ENCODE results near the gene EGFL8. TPM values are rescaled to one million over a fixed set of nuclear protein-coding genes. Genes with fewer than 3 reads are reported as not detected.
"Not testable (repeated sequence)": the region's sequence is repeated elsewhere in the genome, so short reads cannot be mapped to it uniquely, and the experiment has no call there.

Gene EGFL8
- total RNA-seq, 1 experiment from 2014 or later: 4.3 TPM

DNA sequence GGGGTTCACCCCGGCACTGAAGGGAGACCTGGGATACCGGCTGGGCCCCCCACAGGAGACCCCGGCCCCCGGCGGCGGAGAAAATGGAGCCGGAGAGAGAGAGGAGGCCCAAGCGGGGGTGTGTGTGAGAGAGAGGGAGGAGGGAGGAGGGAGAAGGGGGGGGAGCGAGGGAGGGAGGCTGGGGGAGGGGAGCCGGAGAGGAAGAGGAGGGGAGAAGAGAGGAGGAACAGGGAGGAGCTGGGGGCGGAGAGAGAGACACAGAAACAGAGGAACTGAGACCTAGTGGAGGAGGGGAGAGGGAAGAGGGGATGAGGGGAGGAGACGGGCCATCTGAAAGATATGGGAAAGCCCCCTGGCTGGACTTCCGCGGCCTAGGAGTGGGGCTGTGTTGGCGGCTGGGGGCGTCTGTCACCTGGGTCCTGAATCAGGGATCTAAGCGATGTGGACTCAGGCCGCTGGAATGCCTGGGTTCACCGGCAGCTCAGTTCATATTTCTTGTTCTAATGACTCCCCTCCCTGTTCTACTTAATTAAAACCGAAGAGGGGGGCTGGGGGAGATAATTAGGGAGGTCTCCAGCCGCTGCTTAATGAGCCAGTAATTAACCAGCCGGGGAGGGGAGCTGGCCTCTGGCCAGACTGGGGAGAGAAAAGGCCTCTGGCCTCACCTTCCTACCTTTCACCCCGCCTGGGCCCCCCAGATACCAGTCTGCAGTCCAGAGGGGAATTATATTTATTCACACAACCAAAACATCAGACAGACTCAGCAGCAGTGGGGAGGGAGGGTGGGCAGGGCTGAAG is 25.9 kb downstream of the EGFL8 start, which contains the start of gene PBX2:
TSS of gene PBX2 (minus strand) at position 149 of the 798 bp plus-strand sequence. CDS start 287 bp downstream, outside the sequence.
- DNase-seq: peak; percentile 94
- H3K4me3 ChIP-seq (ENCODE audit: insufficient read depth, low read depth, low read length): peak within 1 kb of the TSS; percentile 66
- no peaks in the 10 kb centered on the region for H3K27me3 ChIP-seq (ENCODE audit: control insufficient read depth, insufficient read depth, low read length)
- H3K36me3 ChIP-seq (replicated peaks; ENCODE audit: control insufficient read depth, insufficient read depth, low read length): peaks cover 18% of the 10 kb centered on the region

DNA sequence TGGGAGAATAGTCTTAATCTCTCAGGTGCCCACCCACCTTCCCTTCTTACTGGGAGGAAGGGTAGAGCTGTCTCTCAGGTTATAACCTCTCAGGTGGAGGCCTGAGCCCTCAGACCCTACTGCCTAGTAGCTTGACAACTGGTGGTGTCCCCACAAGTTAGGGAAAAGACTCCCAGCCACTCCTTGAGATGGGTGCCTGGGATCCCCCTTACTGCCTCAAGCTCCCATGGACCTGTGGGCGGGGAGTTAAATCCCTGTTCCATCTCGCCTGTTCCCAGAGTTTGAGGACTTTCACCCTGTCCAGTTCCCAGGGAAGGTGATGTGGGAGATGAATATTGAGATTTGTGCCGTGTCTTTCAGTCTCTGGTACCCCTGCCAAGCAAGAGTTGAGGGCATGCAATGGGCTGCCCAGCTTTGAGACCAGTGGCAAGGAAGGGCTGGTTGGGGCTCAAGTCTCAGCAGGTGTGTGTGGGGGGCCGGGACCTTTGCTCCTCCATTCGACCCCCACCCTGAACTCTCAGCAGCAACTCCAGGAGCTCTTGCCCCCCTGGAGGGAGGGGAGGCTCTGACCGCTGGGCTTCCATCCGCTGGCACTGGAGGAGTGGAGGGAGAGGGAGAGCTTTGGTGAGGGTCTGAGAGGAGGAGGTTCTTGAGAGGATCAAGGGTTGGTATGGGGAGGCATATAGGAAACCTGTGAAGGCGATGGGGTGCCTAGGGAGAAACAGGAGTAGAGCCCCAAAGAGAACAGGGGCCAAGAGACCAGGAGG is 26.7 kb downstream of the EGFL8 start:
- no peak for DNase-seq
- Histone ChIP-seq H3K36me3 (replicated peaks; ENCODE audit: control insufficient read depth, insufficient read depth, low read length) (peaks cover 17% of the 10 kb centered on the region), H3K4me3 (ENCODE audit: insufficient read depth, low read depth, low read length) (peak overlapping the region; percentile 39; the same call in 1 of the 2 replicates), H3K27me3 (ENCODE audit: control insufficient read depth, insufficient read depth, low read length) (no peaks in the 10 kb centered on the region)

DNA sequence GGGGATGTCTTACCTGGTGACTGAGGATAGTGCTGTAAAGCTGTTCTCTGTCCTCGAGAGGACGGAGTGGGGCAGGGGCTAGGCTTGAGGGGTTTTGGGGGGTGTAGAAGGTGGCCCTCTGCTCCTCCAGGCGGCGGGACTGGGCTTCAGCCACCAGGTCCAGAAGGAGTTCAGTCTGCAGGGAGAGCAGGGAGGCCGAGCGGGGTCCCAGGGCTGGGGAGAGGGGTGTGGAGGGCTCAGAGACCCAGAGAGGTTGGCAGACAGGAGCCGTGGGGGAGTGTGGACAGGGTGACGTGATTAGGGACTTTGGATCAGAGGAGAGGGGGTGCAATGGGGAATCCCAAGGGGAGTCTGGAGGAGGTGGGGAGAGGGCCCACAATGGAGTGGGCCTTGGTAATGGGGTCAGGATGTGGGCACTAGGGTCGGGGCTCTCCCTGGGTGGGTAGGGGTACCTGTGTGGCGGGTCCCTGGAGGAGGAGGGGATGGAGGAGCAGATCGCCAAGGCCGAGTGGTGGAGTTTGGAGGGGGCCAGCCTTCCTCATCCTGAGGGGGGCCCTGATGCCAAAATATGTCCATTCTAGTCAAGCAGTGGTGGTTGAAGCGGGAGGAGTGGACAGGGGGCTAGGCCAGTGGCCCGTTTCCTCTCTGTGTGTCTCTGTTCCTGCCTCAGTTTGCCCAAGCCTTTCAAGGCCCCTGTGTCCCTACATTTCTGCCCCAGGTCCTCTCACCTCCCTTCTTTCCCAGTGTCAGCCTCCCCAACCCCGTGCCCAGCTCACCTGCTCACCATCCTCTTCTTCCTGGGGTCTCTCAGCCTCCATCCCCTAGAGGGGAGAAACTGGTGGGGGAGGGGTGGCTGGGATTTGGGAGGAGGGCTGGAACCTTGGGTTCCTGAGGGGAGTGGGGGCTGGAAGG is 27.6 kb downstream of the EGFL8 start:
- no peak for DNase-seq
- Histone ChIP-seq H3K27me3 (ENCODE audit: control insufficient read depth, insufficient read depth, low read length) (no peaks in the 10 kb centered on the region), H3K4me3 (ENCODE audit: insufficient read depth, low read depth, low read length) (0 out of 2 replicates have a peak overlapping the region, but pooled peaks have one; percentile 2), H3K36me3 (replicated peaks; ENCODE audit: control insufficient read depth, insufficient read depth, low read length) (peaks cover 10% of the 10 kb centered on the region)

DNA sequence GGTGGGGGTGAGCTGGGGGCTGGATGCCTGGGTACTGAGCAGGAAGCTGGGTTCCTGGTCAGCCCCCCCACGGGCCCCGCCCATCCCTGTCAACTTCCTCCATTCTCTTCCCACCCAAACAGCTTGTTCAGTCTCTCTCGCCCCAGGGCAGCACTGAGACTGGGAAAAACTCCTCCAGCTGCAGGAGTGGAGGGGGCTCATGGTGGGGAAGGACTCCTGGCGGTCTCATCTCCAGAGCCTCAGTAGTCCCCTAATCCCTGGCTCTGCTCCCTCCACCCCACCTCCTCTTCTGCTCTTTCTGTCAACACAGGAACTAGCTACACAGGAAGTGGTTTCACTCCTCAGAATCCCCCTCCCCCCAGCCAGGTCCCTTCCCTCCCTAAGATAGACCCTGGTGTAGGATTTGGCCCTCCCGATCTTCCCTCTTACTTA is 28.2 kb downstream of the EGFL8 start, which contains the start of gene GPSM3:
TSS of gene GPSM3 (minus strand) at position 36 of the 432 bp plus-strand sequence. CDS start 130 bp downstream, outside the sequence.
- DNase-seq: peak; percentile 67
- peak within 1 kb of the TSS; percentile 26 for H3K4me3 ChIP-seq (ENCODE audit: insufficient read depth, low read depth, low read length)

DNA sequence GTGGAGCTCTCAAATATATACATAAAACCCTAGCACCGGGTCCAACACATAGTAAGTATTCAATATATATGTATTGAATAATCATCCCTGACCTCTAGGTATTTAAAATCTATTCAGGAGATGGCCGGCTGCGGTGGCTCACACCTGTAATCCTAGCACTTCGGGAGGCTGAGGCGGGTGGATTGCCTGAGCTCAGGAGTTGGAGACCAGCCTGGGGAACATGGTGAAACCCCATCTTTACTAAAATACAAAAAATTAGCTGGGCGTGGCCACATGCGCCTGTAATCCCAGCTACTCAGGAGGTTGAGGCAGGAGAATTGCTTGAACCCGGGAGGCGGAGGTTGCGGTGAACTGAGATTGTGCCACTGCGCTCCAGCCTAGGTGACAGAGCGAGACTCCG is 28.7 kb downstream of the EGFL8 start:
- not testable (repeated sequence) for H3K36me3 ChIP-seq (replicated peaks; ENCODE audit: control insufficient read depth, insufficient read depth, low read length); DNase-seq; H3K27me3 ChIP-seq (ENCODE audit: control insufficient read depth, insufficient read depth, low read length)
- H3K4me3 ChIP-seq (ENCODE audit: insufficient read depth, low read depth, low read length): peak overlapping the region; percentile 26; the same call in 1 of the 2 replicates

More for the DNA sequence above, 28.2 kb downstream of the EGFL8 start, which contains the start of gene GPSM3:
- Histone ChIP-seq H3K27me3 (ENCODE audit: control insufficient read depth, insufficient read depth, low read length) (no peaks in the 10 kb centered on the region), H3K36me3 (replicated peaks; ENCODE audit: control insufficient read depth, insufficient read depth, low read length) (peaks cover 4% of the 10 kb centered on the region)

DNA sequence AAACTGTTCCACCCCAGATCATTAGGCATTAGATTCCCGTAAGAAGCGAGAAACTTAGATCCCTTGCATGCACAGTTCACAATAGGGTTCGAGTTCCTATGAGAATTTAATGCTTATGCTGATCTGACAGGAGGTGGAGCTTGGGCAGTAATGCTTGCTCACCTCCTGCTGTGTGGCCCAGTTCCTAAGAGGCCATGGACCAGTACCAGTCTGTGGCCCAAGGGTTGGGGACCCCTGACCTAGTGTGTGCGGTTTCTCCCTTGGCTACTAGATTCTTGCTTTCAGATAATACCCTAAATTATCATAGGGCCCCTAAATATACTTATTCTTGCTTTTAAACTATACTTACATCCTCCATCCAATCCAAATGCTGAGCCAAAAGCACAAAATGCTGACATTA is 30.0 kb downstream of the EGFL8 start:
- H3K4me3 ChIP-seq (ENCODE audit: insufficient read depth, low read depth, low read length): no peak overlapping the region
- no peak for DNase-seq
- no peaks in the 10 kb centered on the region for H3K27me3 ChIP-seq (ENCODE audit: control insufficient read depth, insufficient read depth, low read length)

DNA sequence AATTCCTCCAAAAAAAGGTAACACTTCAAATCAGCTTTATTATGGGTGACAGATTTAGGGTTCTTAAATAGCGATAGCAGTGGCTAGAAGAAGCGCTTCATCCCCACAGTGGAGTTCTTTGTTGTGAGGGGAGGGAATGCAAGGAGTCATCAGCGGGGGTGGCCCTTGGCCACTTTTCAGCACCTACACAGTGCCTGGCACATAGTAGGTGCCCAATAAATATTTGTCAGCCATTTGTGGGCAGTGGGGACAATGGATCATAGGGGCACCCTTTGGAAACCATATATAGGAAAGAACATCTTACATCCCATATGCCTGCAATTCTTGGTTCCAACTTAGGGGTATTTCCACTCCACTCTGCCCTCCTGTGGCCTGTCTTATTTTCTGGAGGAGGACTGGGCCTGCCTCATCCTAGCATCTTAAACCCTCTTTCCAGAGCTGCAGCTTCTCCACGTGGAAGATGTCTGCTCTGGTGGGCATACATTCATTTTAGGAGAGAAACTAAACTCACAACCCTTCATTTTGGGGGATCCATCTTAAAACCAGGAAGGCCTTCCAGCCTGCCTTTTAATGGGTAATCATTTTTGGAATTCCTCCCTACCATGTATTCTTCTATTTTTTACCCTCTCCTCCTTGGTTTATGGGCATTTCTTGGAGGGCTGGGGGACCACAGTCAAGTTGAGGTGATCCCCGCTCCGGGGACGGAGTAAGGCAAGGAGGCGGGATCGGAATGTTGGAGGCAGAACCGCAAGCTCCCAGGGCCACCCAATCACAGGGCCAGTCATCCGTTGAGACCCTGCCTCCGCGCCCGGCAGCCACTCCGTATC is 30.6 kb downstream of the EGFL8 start:
- Histone ChIP-seq H3K4me3 (ENCODE audit: insufficient read depth, low read depth, low read length) (peak overlapping the region; percentile 49), H3K27me3 (ENCODE audit: control insufficient read depth, insufficient read depth, low read length) (no peaks in the 10 kb centered on the region), H3K36me3 (replicated peaks; ENCODE audit: control insufficient read depth, insufficient read depth, low read length) (no peaks in the 10 kb centered on the region)
- DNase-seq: no peak

More for the DNA sequence above, 30.0 kb downstream of the EGFL8 start:
- H3K36me3 ChIP-seq (replicated peaks; ENCODE audit: control insufficient read depth, insufficient read depth, low read length): no peaks in the 10 kb centered on the region

DNA sequence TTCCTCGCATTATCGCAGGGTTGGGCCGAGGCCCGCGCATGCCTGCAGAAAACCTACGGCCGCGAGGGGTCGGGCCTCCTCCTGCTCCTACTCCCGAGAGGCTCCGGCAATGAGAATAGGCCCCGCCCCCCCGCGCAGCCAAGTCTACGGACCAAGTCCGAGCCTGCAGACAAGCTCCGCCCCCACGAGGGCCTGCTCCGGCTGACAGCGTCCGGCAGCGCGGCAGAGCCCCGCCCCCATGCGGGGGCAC is 31.2 kb downstream of the EGFL8 start:
- peak; percentile 98 for DNase-seq
- no peaks in the 10 kb centered on the region for H3K36me3 ChIP-seq (replicated peaks; ENCODE audit: control insufficient read depth, insufficient read depth, low read length)
- no peaks in the 10 kb centered on the region for H3K27me3 ChIP-seq (ENCODE audit: control insufficient read depth, insufficient read depth, low read length)
- H3K4me3 ChIP-seq (ENCODE audit: insufficient read depth, low read depth, low read length): peak overlapping the region; percentile 92

DNA sequence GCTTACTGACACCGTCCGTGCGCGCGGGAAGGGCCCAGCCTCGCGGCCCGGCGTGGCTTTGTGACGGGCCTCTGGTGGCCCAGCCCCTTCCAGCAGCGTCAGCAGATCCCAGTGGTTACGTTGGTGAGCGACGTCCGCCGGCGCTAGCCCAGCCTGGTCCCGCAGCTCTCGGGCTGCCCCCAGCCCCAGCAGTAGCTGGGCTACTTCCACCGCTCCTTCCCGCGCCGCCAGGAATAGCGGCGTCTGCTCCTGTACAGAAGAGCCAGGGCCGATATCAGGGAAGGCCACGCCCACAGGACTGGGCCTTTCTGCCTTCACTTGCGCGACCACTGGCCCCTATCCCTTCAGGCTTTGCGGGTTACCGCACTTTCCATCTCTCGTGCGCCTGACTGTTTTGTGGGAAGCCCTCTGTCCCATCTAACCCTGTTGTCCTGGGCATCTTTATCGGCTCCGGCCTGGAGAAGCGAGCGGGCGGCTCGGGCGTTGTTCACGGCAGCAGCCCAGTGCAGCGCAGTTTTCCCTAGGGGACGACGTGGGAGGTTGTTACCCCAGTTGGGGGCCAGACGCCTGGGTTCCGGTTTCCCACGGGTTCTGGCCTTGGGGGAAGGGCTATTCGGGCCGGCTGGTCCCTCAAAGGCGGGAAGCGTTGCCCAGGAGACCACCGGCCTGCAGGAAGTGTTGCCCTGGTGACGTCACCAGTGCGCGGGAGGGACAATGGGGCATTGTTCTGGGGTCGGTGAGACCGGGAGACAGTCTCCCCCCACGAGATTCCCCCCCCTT is 31.7 kb downstream of the EGFL8 start:
- H3K27me3 ChIP-seq (ENCODE audit: control insufficient read depth, insufficient read depth, low read length): no peaks in the 10 kb centered on the region
- H3K4me3 ChIP-seq (ENCODE audit: insufficient read depth, low read depth, low read length): peak overlapping the region; percentile 92
- H3K36me3 ChIP-seq (replicated peaks; ENCODE audit: control insufficient read depth, insufficient read depth, low read length): no peaks in the 10 kb centered on the region
- peak; percentile 90 for DNase-seq

DNA sequence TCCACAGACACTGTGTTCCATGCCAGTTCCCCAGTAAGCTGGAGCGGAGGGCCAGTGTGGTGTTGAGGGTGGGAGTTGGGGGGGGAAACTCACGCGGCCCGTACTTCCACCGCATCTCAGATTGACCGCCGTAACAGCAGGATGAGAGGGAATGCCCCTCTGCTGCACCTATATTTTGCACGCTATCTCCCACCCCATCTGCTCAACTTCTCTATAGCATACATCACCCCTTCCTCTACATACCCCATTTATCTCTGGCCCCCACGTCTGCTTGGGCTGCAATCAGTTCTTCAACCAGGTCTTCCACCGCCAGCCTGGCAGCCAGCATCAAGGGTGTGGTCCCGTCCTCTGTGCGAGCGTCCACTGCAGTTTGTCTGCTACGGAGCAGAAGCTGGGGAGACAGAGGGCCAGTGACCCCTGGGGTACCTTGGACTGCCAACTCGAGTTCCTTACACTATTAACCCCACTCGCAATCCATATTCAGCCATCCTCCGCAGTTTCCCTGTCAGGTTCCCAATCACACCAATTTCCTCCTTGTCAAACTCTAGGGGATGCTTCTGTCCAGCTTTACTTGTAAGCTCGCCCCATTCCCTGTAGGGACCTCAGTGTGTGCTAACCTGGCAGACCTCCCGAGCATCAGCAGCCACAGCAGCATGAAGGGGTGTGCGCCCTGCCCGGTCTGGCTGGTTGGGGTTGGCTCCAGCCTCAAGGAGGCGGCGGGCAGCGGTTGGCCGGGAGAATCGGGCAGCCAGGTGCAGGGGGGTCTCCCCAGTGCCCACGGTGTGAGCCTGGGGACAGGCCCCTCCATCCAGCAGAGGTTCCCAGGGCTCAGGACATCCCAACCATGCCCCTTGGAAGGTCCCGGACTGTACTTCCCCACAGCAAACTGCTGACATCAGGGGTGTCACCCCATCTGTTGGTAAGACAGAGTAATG is 32.6 kb downstream of the EGFL8 start:
- peak overlapping the region; percentile 92 for H3K4me3 ChIP-seq (ENCODE audit: insufficient read depth, low read depth, low read length)
- DNase-seq: peak; percentile 56
- H3K36me3 ChIP-seq (replicated peaks; ENCODE audit: control insufficient read depth, insufficient read depth, low read length): no peaks in the 10 kb centered on the region
- H3K27me3 ChIP-seq (ENCODE audit: control insufficient read depth, insufficient read depth, low read length): no peaks in the 10 kb centered on the region; the same call in 1 of the 2 replicates

DNA sequence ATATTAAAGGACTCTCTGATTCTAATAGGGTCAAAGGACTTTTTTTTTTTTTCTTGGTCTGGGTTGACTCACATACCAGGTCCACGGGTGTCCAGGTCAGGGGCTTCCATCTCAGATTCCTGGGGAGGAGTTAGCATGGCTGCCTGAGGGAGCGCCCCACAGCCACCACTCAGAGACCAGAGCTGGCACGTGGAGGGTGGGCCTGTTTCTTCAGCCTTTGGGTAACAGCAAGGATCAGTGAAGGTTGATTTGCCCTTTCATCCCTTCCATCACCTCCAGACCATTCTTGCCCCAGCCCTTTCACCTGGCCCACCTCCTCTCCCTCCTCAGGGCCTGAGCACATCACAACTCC is 33.9 kb downstream of the EGFL8 start:
- H3K27me3 ChIP-seq (ENCODE audit: control insufficient read depth, insufficient read depth, low read length): no peaks in the 10 kb centered on the region; the same call in 1 of the 2 replicates
- no peaks in the 10 kb centered on the region for H3K36me3 ChIP-seq (replicated peaks; ENCODE audit: control insufficient read depth, insufficient read depth, low read length)
- no peak for DNase-seq
- no peak overlapping the region for H3K4me3 ChIP-seq (ENCODE audit: insufficient read depth, low read depth, low read length)

DNA sequence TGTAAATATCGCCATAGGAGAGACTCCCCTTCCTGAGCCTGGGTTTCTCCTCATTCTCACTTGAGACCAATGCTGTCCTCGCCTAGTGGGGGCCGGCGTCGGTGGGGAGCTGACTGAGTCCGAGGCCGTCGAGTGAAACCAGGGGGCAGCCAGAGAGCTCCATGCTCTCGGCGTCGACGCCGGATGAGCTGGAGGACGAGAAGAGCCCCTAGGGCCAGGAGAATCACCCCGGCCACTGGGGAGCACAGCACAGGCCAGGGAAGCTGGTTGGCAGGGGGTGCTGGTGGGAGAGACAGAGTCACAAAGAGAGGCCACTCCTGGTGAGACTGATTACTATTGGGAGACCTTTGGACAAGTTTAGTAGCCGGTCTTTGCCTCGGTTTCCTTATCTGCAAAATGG is 34.5 kb downstream of the EGFL8 start:
- H3K36me3 ChIP-seq (replicated peaks; ENCODE audit: control insufficient read depth, insufficient read depth, low read length): no peaks in the 10 kb centered on the region
- no peak overlapping the region for H3K4me3 ChIP-seq (ENCODE audit: insufficient read depth, low read depth, low read length)
- no peak for DNase-seq
- no peaks in the 10 kb centered on the region; the same call in 1 of the 2 replicates for H3K27me3 ChIP-seq (ENCODE audit: control insufficient read depth, insufficient read depth, low read length)

Measured in H7 (cell line).